ENCODE results near the gene C9orf152.

The C9orf152 gene

GRCh38 chr9:110173322-110173642 lies 34.7 kb downstream of the C9orf152 start:
- H3K4me3 ChIP-seq (ENCODE audit: low read depth, low read length): no peak overlapping the region
- no peak for DNase-seq (ENCODE audit: low read depth)
- TF ChIP-seq MAX (IDR thresholded peaks at IDR 0.05; ENCODE audit: low read depth, low read length): no peak
- TF ChIP-seq POLR2A (IDR thresholded peaks at IDR 0.05; ENCODE audit: extremely low read depth, insufficient read length): no peak
- TF ChIP-seq MYC (IDR thresholded peaks at IDR 0.05; ENCODE audit: low read depth, low read length): no peak
- TF ChIP-seq CTCF (IDR thresholded peaks at IDR 0.05; ENCODE audit: low read depth, low read length): no peak

GRCh38 chr9:110170357-110171257 lies 37.4 kb downstream of the C9orf152 start:
- peak; percentile 70 for DNase-seq (ENCODE audit: low read depth)
- H3K4me3 ChIP-seq (ENCODE audit: low read depth, low read length): no peak overlapping the region
- TF ChIP-seq MAX (IDR thresholded peaks at IDR 0.05; ENCODE audit: low read depth, low read length): peak; percentile 68; the same call in 1 of the 2 replicates
- no peak for TF ChIP-seq MYC (IDR thresholded peaks at IDR 0.05; ENCODE audit: low read depth, low read length)

GRCh38 chr9:110168486-110168885 lies 39.5 kb downstream of the C9orf152 start:
- TF ChIP-seq CTCF (IDR thresholded peaks at IDR 0.05; ENCODE audit: low read depth, low read length): no peak
- TF ChIP-seq POLR2A (IDR thresholded peaks at IDR 0.05; ENCODE audit: extremely low read depth, insufficient read length): no peak
- no peak for TF ChIP-seq MYC (IDR thresholded peaks at IDR 0.05; ENCODE audit: low read depth, low read length)
- TF ChIP-seq MAX (IDR thresholded peaks at IDR 0.05; ENCODE audit: low read depth, low read length): no peak
- DNase-seq (ENCODE audit: low read depth): no peak
- no peak overlapping the region for H3K4me3 ChIP-seq (ENCODE audit: low read depth, low read length)

- no peak for DNase-seq (ENCODE audit: low read depth)
- H3K4me3 ChIP-seq (ENCODE audit: low read depth, low read length): no peak overlapping the region
Measured at GRCh38 chr9:110161940-110162339, 46.0 kb downstream of the C9orf152 start.

GRCh38 chr9:110160685-110161084 lies 47.3 kb downstream of the C9orf152 start:
- no peak overlapping the region for H3K4me3 ChIP-seq (ENCODE audit: low read depth, low read length)
- no peak for TF ChIP-seq POLR2A (IDR thresholded peaks at IDR 0.05; ENCODE audit: extremely low read depth, insufficient read length)
- no peak for TF ChIP-seq MAX (IDR thresholded peaks at IDR 0.05; ENCODE audit: low read depth, low read length)
- TF ChIP-seq MYC (IDR thresholded peaks at IDR 0.05; ENCODE audit: low read depth, low read length): no peak
- no peak for TF ChIP-seq CTCF (IDR thresholded peaks at IDR 0.05; ENCODE audit: low read depth, low read length)
- DNase-seq (ENCODE audit: low read depth): no peak

More at GRCh38 chr9:110161940-110162339, 46.0 kb downstream of the C9orf152 start:
- TF ChIP-seq CTCF (IDR thresholded peaks at IDR 0.05; ENCODE audit: low read depth, low read length): no peak
- TF ChIP-seq POLR2A (IDR thresholded peaks at IDR 0.05; ENCODE audit: extremely low read depth, insufficient read length): no peak
- no peak for TF ChIP-seq MAX (IDR thresholded peaks at IDR 0.05; ENCODE audit: low read depth, low read length)
- no peak for TF ChIP-seq MYC (IDR thresholded peaks at IDR 0.05; ENCODE audit: low read depth, low read length)

- no peak overlapping the region for H3K4me3 ChIP-seq (ENCODE audit: low read depth, low read length)
- no peak for TF ChIP-seq MYC (IDR thresholded peaks at IDR 0.05; ENCODE audit: low read depth, low read length)
- TF ChIP-seq CTCF (IDR thresholded peaks at IDR 0.05; ENCODE audit: low read depth, low read length): no peak
- TF ChIP-seq MAX (IDR thresholded peaks at IDR 0.05; ENCODE audit: low read depth, low read length): no peak
- TF ChIP-seq POLR2A (IDR thresholded peaks at IDR 0.05; ENCODE audit: extremely low read depth, insufficient read length): no peak
- DNase-seq (ENCODE audit: low read depth): no peak
Measured at GRCh38 chr9:110160123-110160522, 47.8 kb downstream of the C9orf152 start.
